ENCODE measurements around the gene JAK1.
"Not testable (repeated sequence)": the region's sequence is repeated elsewhere in the genome, so short reads cannot be mapped to it uniquely, and the experiment has no call there.

The JAK1 gene

GRCh38 chr1:64929221-64929620, 37.1 kb downstream of the JAK1 start:
- H3K4me1 ChIP-seq (ENCODE audit: insufficient read depth, insufficient read length): no peaks in the 10 kb centered on the region
- H3K9me3 ChIP-seq (ENCODE audit: insufficient read depth, low read length): no peaks in the 10 kb centered on the region
- H3K27me3 ChIP-seq (ENCODE audit: insufficient read depth, insufficient read length): no peaks in the 10 kb centered on the region
- H3K9ac ChIP-seq (ENCODE audit: insufficient read length, low read depth): no peak overlapping the region
- no peak for TF ChIP-seq YY1 (IDR thresholded peaks at IDR 0.05; ENCODE audit: insufficient read depth, insufficient read length)
- DNase-seq (ENCODE audit: low read depth, low spot score): no peak
- no peak overlapping the region for H3K4me3 ChIP-seq (ENCODE audit: insufficient read length, low read depth)
- H3K36me3 ChIP-seq (ENCODE audit: insufficient read depth, insufficient read length, low read length): no peaks in the 10 kb centered on the region

GRCh38 chr1:64928325-64928724, 38.0 kb downstream of the JAK1 start:
- TF ChIP-seq ZNF274 (IDR thresholded peaks at IDR 0.05; ENCODE audit: low read depth, low read length) (no peak), SUZ12 (IDR thresholded peaks at IDR 0.05; ENCODE audit: extremely low read depth, insufficient read depth, insufficient read length) (no peak), YY1 (IDR thresholded peaks at IDR 0.05; ENCODE audit: insufficient read depth, insufficient read length) (no peak)
- Histone ChIP-seq H3K9me3 (ENCODE audit: insufficient read depth, low read length) (no peaks in the 10 kb centered on the region), H3K27me3 (ENCODE audit: insufficient read depth, insufficient read length) (no peaks in the 10 kb centered on the region), H3K4me3 (ENCODE audit: insufficient read length, low read depth) (no peak overlapping the region), H3K4me1 (ENCODE audit: insufficient read depth, insufficient read length) (no peaks in the 10 kb centered on the region), H3K9ac (ENCODE audit: insufficient read length, low read depth) (no peak overlapping the region), H3K36me3 (ENCODE audit: insufficient read depth, insufficient read length, low read length) (no peaks in the 10 kb centered on the region)
- no peak for DNase-seq (ENCODE audit: low read depth, low spot score)

- H3K4me3 ChIP-seq (ENCODE audit: insufficient read length, low read depth): no peak overlapping the region
- H3K9ac ChIP-seq (ENCODE audit: insufficient read length, low read depth): no peak overlapping the region
- no peaks in the 10 kb centered on the region for H3K4me1 ChIP-seq (ENCODE audit: insufficient read depth, insufficient read length)
- DNase-seq (ENCODE audit: low read depth, low spot score): no peak
- no peaks in the 10 kb centered on the region for H3K27me3 ChIP-seq (ENCODE audit: insufficient read depth, insufficient read length)
- no peaks in the 10 kb centered on the region for H3K9me3 ChIP-seq (ENCODE audit: insufficient read depth, low read length)
- no peaks in the 10 kb centered on the region for H3K36me3 ChIP-seq (ENCODE audit: insufficient read depth, insufficient read length, low read length)
- TF ChIP-seq ZNF274 (IDR thresholded peaks at IDR 0.05; ENCODE audit: low read depth, low read length): no peak
- no peak for TF ChIP-seq SUZ12 (IDR thresholded peaks at IDR 0.05; ENCODE audit: extremely low read depth, insufficient read depth, insufficient read length)
Observed at GRCh38 chr1:64925594-64925993, 40.8 kb downstream of the JAK1 start.

- Histone ChIP-seq H3K27me3 (ENCODE audit: insufficient read depth, insufficient read length) (no peaks in the 10 kb centered on the region), H3K4me3 (ENCODE audit: insufficient read length, low read depth) (no peak overlapping the region), H3K4me1 (ENCODE audit: insufficient read depth, insufficient read length) (no peaks in the 10 kb centered on the region), H3K9ac (ENCODE audit: insufficient read length, low read depth) (no peak overlapping the region), H3K36me3 (ENCODE audit: insufficient read depth, insufficient read length, low read length) (no peaks in the 10 kb centered on the region), H3K9me3 (ENCODE audit: insufficient read depth, low read length) (no peaks in the 10 kb centered on the region)
- no peak for TF ChIP-seq ZNF274 (IDR thresholded peaks at IDR 0.05; ENCODE audit: low read depth, low read length)
- DNase-seq (ENCODE audit: low read depth, low spot score): no peak
Observed at GRCh38 chr1:64923294-64923718, 43.0 kb downstream of the JAK1 start.

GRCh38 chr1:64922336-64922735, 44.0 kb downstream of the JAK1 start:
- Histone ChIP-seq H3K9ac (ENCODE audit: insufficient read length, low read depth) (no peak overlapping the region), H3K4me3 (ENCODE audit: insufficient read length, low read depth) (no peak overlapping the region), H3K9me3 (ENCODE audit: insufficient read depth, low read length) (no peaks in the 10 kb centered on the region), H3K27me3 (ENCODE audit: insufficient read depth, insufficient read length) (no peaks in the 10 kb centered on the region), H3K36me3 (ENCODE audit: insufficient read depth, insufficient read length, low read length) (no peaks in the 10 kb centered on the region), H3K4me1 (ENCODE audit: insufficient read depth, insufficient read length) (peaks cover 1% of the 10 kb centered on the region)
- TF ChIP-seq ZNF274 (IDR thresholded peaks at IDR 0.05; ENCODE audit: low read depth, low read length) (no peak), SUZ12 (IDR thresholded peaks at IDR 0.05; ENCODE audit: extremely low read depth, insufficient read depth, insufficient read length) (no peak), YY1 (IDR thresholded peaks at IDR 0.05; ENCODE audit: insufficient read depth, insufficient read length) (no peak)
- DNase-seq (ENCODE audit: low read depth, low spot score): no peak

- H3K4me3 ChIP-seq (ENCODE audit: insufficient read length, low read depth): no peak overlapping the region
- no peak for DNase-seq (ENCODE audit: low read depth, low spot score)
- TF ChIP-seq ZNF274 (IDR thresholded peaks at IDR 0.05; ENCODE audit: low read depth, low read length) (no peak), YY1 (IDR thresholded peaks at IDR 0.05; ENCODE audit: insufficient read depth, insufficient read length) (no peak), SUZ12 (IDR thresholded peaks at IDR 0.05; ENCODE audit: extremely low read depth, insufficient read depth, insufficient read length) (no peak)
- no peaks in the 10 kb centered on the region for H3K27me3 ChIP-seq (ENCODE audit: insufficient read depth, insufficient read length)
- H3K9me3 ChIP-seq (ENCODE audit: insufficient read depth, low read length): no peaks in the 10 kb centered on the region
- H3K9ac ChIP-seq (ENCODE audit: insufficient read length, low read depth): no peak overlapping the region
- H3K4me1 ChIP-seq (ENCODE audit: insufficient read depth, insufficient read length): peaks cover 2% of the 10 kb centered on the region
- H3K36me3 ChIP-seq (ENCODE audit: insufficient read depth, insufficient read length, low read length): no peaks in the 10 kb centered on the region
Observed at GRCh38 chr1:64921771-64922170, 44.6 kb downstream of the JAK1 start.

- H3K36me3 ChIP-seq (ENCODE audit: insufficient read depth, insufficient read length, low read length): no peaks in the 10 kb centered on the region
- DNase-seq (ENCODE audit: low read depth, low spot score): no peak
- no peak overlapping the region for H3K9ac ChIP-seq (ENCODE audit: insufficient read length, low read depth)
- no peaks in the 10 kb centered on the region for H3K27me3 ChIP-seq (ENCODE audit: insufficient read depth, insufficient read length)
- TF ChIP-seq YY1 (IDR thresholded peaks at IDR 0.05; ENCODE audit: insufficient read depth, insufficient read length) (no peak), ZNF274 (IDR thresholded peaks at IDR 0.05; ENCODE audit: low read depth, low read length) (no peak), SUZ12 (IDR thresholded peaks at IDR 0.05; ENCODE audit: extremely low read depth, insufficient read depth, insufficient read length) (no peak)
- H3K9me3 ChIP-seq (ENCODE audit: insufficient read depth, low read length): no peaks in the 10 kb centered on the region
- H3K4me3 ChIP-seq (ENCODE audit: insufficient read length, low read depth): no peak overlapping the region
- H3K4me1 ChIP-seq (ENCODE audit: insufficient read depth, insufficient read length): peaks cover 2% of the 10 kb centered on the region
Observed at GRCh38 chr1:64920941-64921589, 45.3 kb downstream of the JAK1 start.

GRCh38 chr1:64919120-64919519, 47.2 kb downstream of the JAK1 start:
- not testable (repeated sequence) for H3K27me3 ChIP-seq (ENCODE audit: insufficient read depth, insufficient read length); H3K4me1 ChIP-seq (ENCODE audit: insufficient read depth, insufficient read length); H3K4me3 ChIP-seq (ENCODE audit: insufficient read length, low read depth); H3K9ac ChIP-seq (ENCODE audit: insufficient read length, low read depth); H3K36me3 ChIP-seq (ENCODE audit: insufficient read depth, insufficient read length, low read length); DNase-seq (ENCODE audit: low read depth, low spot score); H3K9me3 ChIP-seq (ENCODE audit: insufficient read depth, low read length)

Data from NT2/D1 (cell line).